Measurements from ENCODE around the gene HAGHL.

The HAGHL gene

DNA sequence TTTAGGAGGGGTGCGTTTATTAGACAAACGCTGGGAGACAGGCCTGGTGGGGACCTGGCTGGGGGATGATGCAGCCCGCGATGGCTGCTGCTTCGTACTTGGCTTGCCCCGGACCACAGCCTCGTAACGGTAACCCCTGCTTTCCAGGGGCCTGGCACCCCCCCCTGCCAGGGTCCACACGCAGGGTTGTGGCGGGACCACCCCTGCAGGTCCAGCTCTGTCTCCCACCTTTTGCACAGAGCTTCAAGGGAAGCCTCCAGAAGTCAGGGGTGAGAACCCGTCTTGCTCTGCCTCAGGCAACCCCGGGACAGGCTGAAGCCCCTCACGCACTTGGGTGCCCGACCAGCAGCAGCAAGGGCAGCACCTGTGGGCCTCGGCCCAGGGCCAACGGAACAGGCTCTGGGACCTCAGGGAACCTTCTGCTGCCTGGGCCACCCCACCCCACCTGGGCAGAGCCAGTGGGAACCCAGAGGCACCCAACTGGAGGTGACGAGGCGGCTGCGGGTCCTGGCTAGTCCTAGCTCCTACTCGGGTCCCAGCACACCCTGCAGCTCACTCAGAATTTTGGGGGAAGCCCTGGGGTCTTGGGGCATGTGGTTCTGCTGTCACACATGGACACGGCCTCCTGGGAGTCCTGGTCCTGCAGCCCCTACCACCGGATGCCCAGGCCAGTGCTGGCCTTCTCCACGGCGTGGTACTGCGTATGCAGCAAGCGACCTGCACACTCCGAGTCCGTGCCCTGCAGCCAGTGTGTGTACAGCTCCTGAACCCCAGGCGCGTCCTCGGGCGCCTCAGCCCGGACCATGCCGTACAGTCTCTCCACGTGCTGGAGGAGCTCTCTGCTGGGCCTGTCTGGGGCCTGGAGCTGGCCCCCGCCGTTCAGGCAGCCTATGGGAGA, 3.1 kb downstream of the HAGHL start:
- no peak overlapping the region for H3K4me2 ChIP-seq (ENCODE audit: low read depth, low read length, poor library complexity, severe bottlenecking)
- no peaks in the 10 kb centered on the region for H3K79me2 ChIP-seq (ENCODE audit: insufficient read depth, low read length)
- H3K9ac ChIP-seq (ENCODE audit: low read depth, low read length, poor library complexity, severe bottlenecking), result no peak overlapping the region
- no peaks in the 10 kb centered on the region for H3K36me3 ChIP-seq (ENCODE audit: insufficient read depth, low read length)
- no peak overlapping the region for H2AFZ ChIP-seq (ENCODE audit: low read length)
- TF ChIP-seq, protein P1, sequence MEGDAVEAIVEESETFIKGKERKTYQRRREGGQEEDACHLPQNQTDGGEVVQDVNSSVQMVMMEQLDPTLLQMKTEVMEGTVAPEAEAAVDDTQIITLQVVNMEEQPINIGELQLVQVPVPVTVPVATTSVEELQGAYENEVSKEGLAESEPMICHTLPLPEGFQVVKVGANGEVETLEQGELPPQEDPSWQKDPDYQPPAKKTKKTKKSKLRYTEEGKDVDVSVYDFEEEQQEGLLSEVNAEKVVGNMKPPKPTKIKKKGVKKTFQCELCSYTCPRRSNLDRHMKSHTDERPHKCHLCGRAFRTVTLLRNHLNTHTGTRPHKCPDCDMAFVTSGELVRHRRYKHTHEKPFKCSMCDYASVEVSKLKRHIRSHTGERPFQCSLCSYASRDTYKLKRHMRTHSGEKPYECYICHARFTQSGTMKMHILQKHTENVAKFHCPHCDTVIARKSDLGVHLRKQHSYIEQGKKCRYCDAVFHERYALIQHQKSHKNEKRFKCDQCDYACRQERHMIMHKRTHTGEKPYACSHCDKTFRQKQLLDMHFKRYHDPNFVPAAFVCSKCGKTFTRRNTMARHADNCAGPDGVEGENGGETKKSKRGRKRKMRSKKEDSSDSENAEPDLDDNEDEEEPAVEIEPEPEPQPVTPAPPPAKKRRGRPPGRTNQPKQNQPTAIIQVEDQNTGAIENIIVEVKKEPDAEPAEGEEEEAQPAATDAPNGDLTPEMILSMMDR (conservative IDR thresholded peaks at IDR 0.05; ENCODE audit: low read length), result no peak
- no peak for TF ChIP-seq EZH2phosphoT487 (IDR thresholded peaks at IDR 0.05; ENCODE audit: borderline replicate concordance)
- H3F3A ChIP-seq (ENCODE audit: low read depth), result no peaks in the 10 kb centered on the region
- no peaks in the 10 kb centered on the region for H3K9me2 ChIP-seq (replicated peaks; ENCODE audit: low read depth, low read length)
- no peaks in the 10 kb centered on the region for H3K9me3 ChIP-seq (ENCODE audit: insufficient read depth, low read depth, low read length)
- no peak overlapping the region for H3K4me3 ChIP-seq (ENCODE audit: low read length, poor library complexity, severe bottlenecking)
- H3K27me3 ChIP-seq (ENCODE audit: insufficient read depth, low read length, poor library complexity, severe bottlenecking), result no peaks in the 10 kb centered on the region
- no peaks in the 10 kb centered on the region for H3K4me1 ChIP-seq (ENCODE audit: insufficient read depth, low read length, poor library complexity, severe bottlenecking)
- no peaks in the 10 kb centered on the region for H4K20me1 ChIP-seq (ENCODE audit: insufficient read depth, low read length, poor library complexity, severe bottlenecking)

DNA sequence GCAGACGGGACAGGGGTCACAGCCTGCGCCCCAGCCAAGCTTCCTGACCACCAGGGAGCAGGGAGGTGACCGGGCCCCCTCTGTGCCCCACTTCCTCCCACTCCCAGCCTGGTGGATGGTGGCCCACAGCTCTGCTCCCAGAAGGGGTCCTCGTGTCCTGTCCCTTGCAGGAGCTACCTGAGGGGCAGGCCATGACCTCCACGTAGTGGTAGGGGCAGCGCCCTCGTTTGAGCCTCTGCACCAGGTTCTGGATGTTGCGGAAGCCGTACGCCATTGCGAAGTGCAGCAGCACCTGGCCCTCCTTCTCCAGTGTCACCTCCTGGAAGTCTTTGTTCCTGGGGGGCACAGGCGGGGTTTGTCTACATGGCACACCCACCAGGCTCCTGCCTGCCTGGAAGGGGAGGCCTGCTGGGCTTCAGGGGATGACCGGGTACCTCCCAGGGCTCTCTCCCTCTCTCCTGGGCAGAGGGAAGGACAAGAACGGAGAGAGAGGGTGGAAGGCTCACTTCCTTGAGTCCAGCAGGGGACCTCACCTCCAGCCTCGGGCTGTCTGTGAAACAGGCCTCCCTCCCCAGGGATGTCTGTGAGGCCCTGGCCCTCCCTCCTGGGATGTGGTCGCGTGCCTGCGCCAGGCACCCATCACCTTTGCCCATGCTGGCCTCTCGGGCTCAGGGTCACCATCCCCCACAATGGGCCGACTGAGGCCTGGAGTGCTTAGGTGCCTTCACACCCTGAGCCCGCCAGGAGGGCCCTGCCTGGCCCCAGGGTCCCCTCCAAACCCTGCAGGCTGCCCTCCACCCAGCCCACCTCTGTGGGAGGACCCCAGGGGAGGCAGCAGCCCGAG, 4.0 kb downstream of the HAGHL start:
- Histone ChIP-seq H3K4me1 (ENCODE audit: insufficient read depth, low read length, poor library complexity, severe bottlenecking) (no peaks in the 10 kb centered on the region), H3K4me3 (ENCODE audit: low read length, poor library complexity, severe bottlenecking) (no peak overlapping the region), H2AFZ (ENCODE audit: low read length) (no peak overlapping the region), H4K20me1 (ENCODE audit: insufficient read depth, low read length, poor library complexity, severe bottlenecking) (no peaks in the 10 kb centered on the region), H3K9me2 (replicated peaks; ENCODE audit: low read depth, low read length) (no peaks in the 10 kb centered on the region), H3K36me3 (ENCODE audit: insufficient read depth, low read length) (no peaks in the 10 kb centered on the region), H3K4me2 (ENCODE audit: low read depth, low read length, poor library complexity, severe bottlenecking) (no peak overlapping the region), H3K79me2 (ENCODE audit: insufficient read depth, low read length) (no peaks in the 10 kb centered on the region), H3K9ac (ENCODE audit: low read depth, low read length, poor library complexity, severe bottlenecking) (no peak overlapping the region), H3K27me3 (ENCODE audit: insufficient read depth, low read length, poor library complexity, severe bottlenecking) (no peaks in the 10 kb centered on the region), H3F3A (ENCODE audit: low read depth) (no peaks in the 10 kb centered on the region), H3K9me3 (ENCODE audit: insufficient read depth, low read depth, low read length) (no peaks in the 10 kb centered on the region)
- TF ChIP-seq, protein P1 (conservative IDR thresholded peaks at IDR 0.05; ENCODE audit: low read length), result no peak
- TF ChIP-seq EZH2phosphoT487 (IDR thresholded peaks at IDR 0.05; ENCODE audit: borderline replicate concordance), result no peak

DNA sequence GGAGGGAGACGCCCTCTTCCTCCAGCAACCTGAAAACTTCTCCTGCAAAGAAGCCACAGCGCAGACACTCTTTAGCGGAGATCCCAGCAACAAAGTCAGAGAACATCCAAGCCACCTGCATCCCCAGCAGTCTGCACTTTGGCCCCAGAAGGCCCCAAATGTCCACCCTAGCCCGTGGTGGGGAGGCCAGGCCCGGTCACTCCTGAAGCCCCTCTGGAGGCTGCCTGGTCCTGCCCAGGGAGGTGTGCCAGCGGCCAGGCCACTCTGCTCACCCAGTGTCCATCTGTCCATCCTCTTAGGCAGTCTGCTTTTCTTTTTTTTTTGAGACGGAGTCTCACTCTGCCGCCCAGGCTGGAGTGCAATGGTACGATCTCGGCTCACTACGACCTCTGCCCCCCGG, 5.4 kb downstream of the HAGHL start:
- H3K9me3 ChIP-seq (ENCODE audit: insufficient read depth, low read depth, low read length), result no peaks in the 10 kb centered on the region
- no peak overlapping the region for H3K4me3 ChIP-seq (ENCODE audit: low read length, poor library complexity, severe bottlenecking)
- H3K9me2 ChIP-seq (replicated peaks; ENCODE audit: low read depth, low read length), result no peaks in the 10 kb centered on the region
- TF ChIP-seq, protein P1 (conservative IDR thresholded peaks at IDR 0.05; ENCODE audit: low read length), result no peak
- no peak for TF ChIP-seq EZH2phosphoT487 (IDR thresholded peaks at IDR 0.05; ENCODE audit: borderline replicate concordance)
- no peaks in the 10 kb centered on the region for H4K20me1 ChIP-seq (ENCODE audit: insufficient read depth, low read length, poor library complexity, severe bottlenecking)
- no peaks in the 10 kb centered on the region for H3F3A ChIP-seq (ENCODE audit: low read depth)
- no peaks in the 10 kb centered on the region for H3K79me2 ChIP-seq (ENCODE audit: insufficient read depth, low read length)
- no peak overlapping the region for H3K4me2 ChIP-seq (ENCODE audit: low read depth, low read length, poor library complexity, severe bottlenecking)
- no peaks in the 10 kb centered on the region for H3K36me3 ChIP-seq (ENCODE audit: insufficient read depth, low read length)
- H2AFZ ChIP-seq (ENCODE audit: low read length), result no peak overlapping the region
- no peaks in the 10 kb centered on the region for H3K27me3 ChIP-seq (ENCODE audit: insufficient read depth, low read length, poor library complexity, severe bottlenecking)
- H3K9ac ChIP-seq (ENCODE audit: low read depth, low read length, poor library complexity, severe bottlenecking), result no peak overlapping the region
- H3K4me1 ChIP-seq (ENCODE audit: insufficient read depth, low read length, poor library complexity, severe bottlenecking), result no peaks in the 10 kb centered on the region

Data from Loucy (cell line).